Skeletal muscle tissue (tissue), 4 donors: ENCODE data around the gene SGK1. TPM values are rescaled to one million over a fixed set of nuclear protein-coding genes. Genes with fewer than 3 reads are reported as not detected.

ENCODE experiments used
- H3K27ac ChIP-seq: one replicate; pipeline ENCODE4 v1.7.0; 2013; ENCODE audit warnings: mild to moderate bottlenecking, low read depth, low read length, inconsistent platforms
- H3K27me3 ChIP-seq, 3 donors: one replicate each; pipeline ENCODE4 v1.7.0; 2013; ENCODE audit warnings: low read length in 3 of 3; ENCODE audit not compliant: control insufficient read depth in 3 of 3, insufficient read depth in 3 of 3
- H3K36me3 ChIP-seq, 3 donors: one replicate each; pipeline ENCODE4 v1.7.0; 2013; ENCODE audit warnings: low read length in 3 of 3; ENCODE audit not compliant: control insufficient read depth in 3 of 3, insufficient read depth in 3 of 3
- H3K4me1 ChIP-seq, 3 donors: one replicate each; pipeline ENCODE4 v1.7.0; 2013; ENCODE audit warnings: low read length in 3 of 3, mild to moderate bottlenecking in 3 of 3; ENCODE audit not compliant: control insufficient read depth in 3 of 3, insufficient read depth in 3 of 3
- H3K4me3 ChIP-seq, 3 donors: one replicate each; pipeline ENCODE4 v1.7.0; 2013; ENCODE audit warnings: low read length in 3 of 3
- H3K9ac ChIP-seq, 3 donors: one replicate each; pipeline ENCODE4 v1.7.0; 2013; ENCODE audit warnings: low read length in 3 of 3, mild to moderate bottlenecking in 3 of 3, moderate library complexity in 2 of 3, low read depth in 1 of 3
- H3K9me3 ChIP-seq, 3 donors: one replicate each; pipeline ENCODE4 v1.7.0; 2013; ENCODE audit warnings: low read length in 3 of 3; ENCODE audit not compliant: control insufficient read depth in 3 of 3
- total RNA-seq: library from RNA; depleted of rRNA; stranded (reverse); fragments of >200 nt; gene quantifications from one replicate; pipeline ENCODE4 v1.2.3, GENCODE V29; 2014
- donor health status: Osteomylitis.

SGK1 gene
- total RNA-seq, 1 donor from 2014 or later, result 74.1 TPM

GRCh38 chr6:134347885-134348805 lies 30.2 kb upstream of the SGK1 start:
- Histone ChIP-seq H3K9ac (peak overlapping the region; percentile 35 to 73 (median 41)), H3K27me3 (no peaks in the 10 kb centered on the region), H3K4me3 (peak overlapping the region; percentile 36 to 60 (median 45)), H3K27ac (peak overlapping the region; percentile 85), H3K4me1 (peaks cover 29 to 37% (median 31%) of the 10 kb centered on the region in 3 donors), H3K9me3 (no peaks in the 10 kb centered on the region), H3K36me3 (no peaks in the 10 kb centered on the region)

GRCh38 chr6:134346932-134347545 lies 29.1 kb upstream of the SGK1 start:
- Histone ChIP-seq H3K4me1 (peaks cover 21 to 30% (median 29%) of the 10 kb centered on the region in 3 donors), H3K27ac (peak overlapping the region; percentile 85), H3K36me3 (no peaks in the 10 kb centered on the region), H3K27me3 (no peaks in the 10 kb centered on the region), H3K9ac (no peak overlapping the region), H3K9me3 (no peaks in the 10 kb centered on the region), H3K4me3 (no peak overlapping the region)

GRCh38 chr6:134345789-134346188 lies 27.9 kb upstream of the SGK1 start:
- Histone ChIP-seq H3K27ac (peak overlapping the region; percentile 85), H3K9ac (peak overlapping the region in 2 of 3 donors; percentile 19 to 45), H3K9me3 (no peaks in the 10 kb centered on the region), H3K27me3 (no peaks in the 10 kb centered on the region), H3K4me1 (peaks cover 16 to 26% (median 22%) of the 10 kb centered on the region in 3 donors), H3K36me3 (no peaks in the 10 kb centered on the region), H3K4me3 (peak overlapping the region in 2 of 3 donors; percentile 20 to 35)

GRCh38 chr6:134343066-134343465 lies 25.2 kb upstream of the SGK1 start:
- Histone ChIP-seq H3K9ac (no peak overlapping the region), H3K36me3 (no peaks in the 10 kb centered on the region), H3K27ac (no peak overlapping the region), H3K27me3 (no peaks in the 10 kb centered on the region), H3K4me3 (no peak overlapping the region), H3K4me1 (peaks cover 12 to 17% (median 17%) of the 10 kb centered on the region in 3 donors), H3K9me3 (no peaks in the 10 kb centered on the region)

- H3K4me3 ChIP-seq, result no peak overlapping the region
- no peak overlapping the region for H3K27ac ChIP-seq
- no peaks in the 10 kb centered on the region for H3K36me3 ChIP-seq
- H3K27me3 ChIP-seq, result no peaks in the 10 kb centered on the region
- H3K9me3 ChIP-seq, result no peaks in the 10 kb centered on the region
- H3K4me1 ChIP-seq, result peaks cover 8 to 17% (median 14%) of the 10 kb centered on the region in 3 donors
- H3K9ac ChIP-seq, result no peak overlapping the region
Measured at GRCh38 chr6:134341999-134342567, 24.2 kb upstream of the SGK1 start.

- Histone ChIP-seq H3K9me3 (no peaks in the 10 kb centered on the region), H3K4me1 (peaks cover 0 to 3% (median under 1%) of the 10 kb centered on the region in 3 donors), H3K4me3 (no peak overlapping the region), H3K9ac (no peak overlapping the region), H3K27ac (no peak overlapping the region), H3K27me3 (no peaks in the 10 kb centered on the region), H3K36me3 (no peaks in the 10 kb centered on the region)
Measured at GRCh38 chr6:134340179-134340975, 22.5 kb upstream of the SGK1 start.

GRCh38 chr6:134339216-134339615 lies 21.3 kb upstream of the SGK1 start:
- Histone ChIP-seq H3K27ac (no peak overlapping the region), H3K9ac (no peak overlapping the region), H3K4me3 (no peak overlapping the region), H3K9me3 (no peaks in the 10 kb centered on the region), H3K36me3 (no peaks in the 10 kb centered on the region), H3K27me3 (no peaks in the 10 kb centered on the region), H3K4me1 (peaks cover 0 to 3% (median 0%) of the 10 kb centered on the region in 3 donors)

- no peaks in the 10 kb centered on the region for H3K27me3 ChIP-seq
- H3K9ac ChIP-seq, result no peak overlapping the region
- H3K4me3 ChIP-seq, result no peak overlapping the region
- H3K4me1 ChIP-seq, result peaks cover 0 to 8% (median 0%) of the 10 kb centered on the region in 3 donors
- no peaks in the 10 kb centered on the region for H3K36me3 ChIP-seq
- no peaks in the 10 kb centered on the region for H3K9me3 ChIP-seq
- no peak overlapping the region for H3K27ac ChIP-seq
Measured at GRCh38 chr6:134331256-134331655, 13.3 kb upstream of the SGK1 start.

GRCh38 chr6:134330555-134330954 lies 12.6 kb upstream of the SGK1 start:
- Histone ChIP-seq H3K27ac (no peak overlapping the region), H3K9ac (no peak overlapping the region), H3K4me3 (no peak overlapping the region), H3K9me3 (peaks cover 2% of the 10 kb centered on the region in 3 donors), H3K4me1 (peaks cover 0 to 8% (median 0%) of the 10 kb centered on the region in 3 donors), H3K36me3 (no peaks in the 10 kb centered on the region), H3K27me3 (no peaks in the 10 kb centered on the region)
